KBM-7 (cell line): ENCODE results near the gene TRPC4.
A peak's percentile ranks its signal among the peaks of the same experiment; 100 is the strongest.

Experiments
- DNase-seq: peaks from one replicate; pipeline ENCODE4 v3.0.0-alpha.2; 2015
- in situ Hi-C: fragments of 300-500 bp; cut with MboI; formaldehyde crosslinking; loops from 2 replicates; pipeline ENCODE4 v1.14.3; 2020; ENCODE audit warnings: low sequenced_read_pairs, low pct_unique_long_range_greater_than_20kb, mixed read lengths

Gene TRPC4

GRCh38 chr13:37869756-37870488 is at the start of gene TRPC4:
Gene TRPC4 (minus strand): TSS chr13:37869772. CDS start chr13:37783333, 86,439 bp downstream.
- in situ Hi-C loops = no loop called here
- no peak for DNase-seq

- in situ Hi-C loops = no loop called here
- DNase-seq = no peak
Observed at GRCh38 chr13:37918751-37919150, 49.2 kb upstream of the TRPC4 start.

GRCh38 chr13:37918116-37918714 is 48.6 kb upstream of the TRPC4 start:
- no peak for DNase-seq
- in situ Hi-C loops = no loop called here

- in situ Hi-C loops = no loop called here
- peak; percentile 7 for DNase-seq
Observed at GRCh38 chr13:37914781-37915391, 45.3 kb upstream of the TRPC4 start.

GRCh38 chr13:37910790-37911189 is 41.2 kb upstream of the TRPC4 start:
- DNase-seq = no peak
- in situ Hi-C loops = no loop called here

GRCh38 chr13:37906880-37907279 is 37.3 kb upstream of the TRPC4 start:
- DNase-seq = no peak
- in situ Hi-C loops = no loop called here

GRCh38 chr13:37905736-37906135 is 36.2 kb upstream of the TRPC4 start:
- no peak for DNase-seq
- in situ Hi-C loops = no loop called here

GRCh38 chr13:37899753-37900152 is 30.2 kb upstream of the TRPC4 start:
- in situ Hi-C loops = no loop called here
- no peak for DNase-seq

GRCh38 chr13:37893321-37893720 is 23.7 kb upstream of the TRPC4 start:
- in situ Hi-C loops = no loop called here

GRCh38 chr13:37889820-37890219 is 20.2 kb upstream of the TRPC4 start:
- in situ Hi-C loops = no loop called here
- no peak for DNase-seq

More at GRCh38 chr13:37893321-37893720, 23.7 kb upstream of the TRPC4 start:
- DNase-seq = no peak

- in situ Hi-C loops = no loop called here
- DNase-seq = no peak
Observed at GRCh38 chr13:37889102-37889501, 19.5 kb upstream of the TRPC4 start.

- no peak for DNase-seq
- in situ Hi-C loops = no loop called here
Observed at GRCh38 chr13:37886879-37887278, 17.3 kb upstream of the TRPC4 start.

GRCh38 chr13:37884674-37885073 is 15.1 kb upstream of the TRPC4 start:
- in situ Hi-C loops = no loop called here
- no peak for DNase-seq

- in situ Hi-C loops = no loop called here
- no peak for DNase-seq
Observed at GRCh38 chr13:37884026-37884425, 14.5 kb upstream of the TRPC4 start.

- no peak for DNase-seq
Observed at GRCh38 chr13:37878921-37879320, 9.3 kb upstream of the TRPC4 start.

GRCh38 chr13:37878496-37878895 is 8.9 kb upstream of the TRPC4 start:
- DNase-seq = no peak
- in situ Hi-C loops = no loop called here

More at GRCh38 chr13:37878921-37879320, 9.3 kb upstream of the TRPC4 start:
- in situ Hi-C loops = no loop called here

GRCh38 chr13:37870895-37871550 is 1.5 kb upstream of the TRPC4 start:
- no peak for DNase-seq
- in situ Hi-C loops = no loop called here

GRCh38 chr13:37870489-37870845 is 895 bp upstream of the TRPC4 start:
- in situ Hi-C loops = no loop called here
- DNase-seq = no peak

- in situ Hi-C loops = no loop called here
- DNase-seq = no peak
Observed at GRCh38 chr13:37869506-37869755, 141 bp downstream of the TRPC4 start.
